ENCODE results near the gene WDR20. TPM values are rescaled to one million over a fixed set of nuclear protein-coding genes. Genes with fewer than 3 reads are reported as not detected.

WDR20 gene
- total RNA-seq, 1 experiment from 2014 or later, result 7.9 TPM

- no peak for DNase-seq (ENCODE audit: low read depth)
Observed at GRCh38 chr14:102197317-102197853, 57.7 kb downstream of the WDR20 start.

- no peak for DNase-seq (ENCODE audit: low read depth)
Observed at GRCh38 chr14:102200690-102201352, 61.1 kb downstream of the WDR20 start.

- DNase-seq (ENCODE audit: low read depth), result no peak
Observed at GRCh38 chr14:102201353-102201738, 61.6 kb downstream of the WDR20 start.

DNA sequence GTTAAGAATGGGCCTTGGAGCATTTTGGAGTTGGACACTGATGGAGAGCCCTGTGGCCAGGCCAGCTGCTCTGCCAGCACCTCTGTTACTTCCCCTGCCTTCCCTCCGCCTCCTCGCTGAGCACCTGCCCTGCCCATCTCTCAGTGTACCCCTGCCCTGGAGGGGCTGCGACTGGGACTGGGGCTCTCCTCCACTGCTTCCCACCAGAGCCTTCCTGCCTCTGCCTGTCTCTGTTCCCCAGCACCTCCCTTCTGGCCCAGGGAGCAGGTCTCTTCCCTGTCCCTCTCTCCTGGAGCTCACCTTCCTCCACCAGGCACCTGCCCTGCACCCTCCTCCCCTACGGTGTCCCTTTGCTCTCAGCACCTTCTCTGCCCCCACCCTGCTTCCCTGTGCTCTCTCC lies 62.1 kb downstream of the WDR20 start:
- DNase-seq (ENCODE audit: low read depth), result no peak

DNA sequence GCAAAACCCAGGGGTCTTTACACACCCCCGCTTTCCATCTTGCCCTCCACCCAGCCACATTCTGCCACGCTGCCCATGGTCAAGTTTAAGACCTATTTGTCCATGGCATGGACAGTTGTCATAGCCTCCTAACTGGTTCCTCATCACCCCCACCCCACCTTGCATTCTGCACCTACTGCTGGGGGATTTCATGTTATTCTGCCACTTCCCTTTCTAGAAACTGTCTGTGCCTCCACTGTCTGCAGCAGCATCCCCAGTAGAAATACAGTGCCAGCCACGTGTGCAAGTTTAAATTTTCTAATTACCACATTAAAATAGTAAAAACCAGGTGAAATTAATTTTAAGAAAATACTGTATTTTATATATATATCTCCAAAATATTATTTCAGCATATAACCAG lies 63.2 kb downstream of the WDR20 start:
- DNase-seq (ENCODE audit: low read depth), result no peak

DNA sequence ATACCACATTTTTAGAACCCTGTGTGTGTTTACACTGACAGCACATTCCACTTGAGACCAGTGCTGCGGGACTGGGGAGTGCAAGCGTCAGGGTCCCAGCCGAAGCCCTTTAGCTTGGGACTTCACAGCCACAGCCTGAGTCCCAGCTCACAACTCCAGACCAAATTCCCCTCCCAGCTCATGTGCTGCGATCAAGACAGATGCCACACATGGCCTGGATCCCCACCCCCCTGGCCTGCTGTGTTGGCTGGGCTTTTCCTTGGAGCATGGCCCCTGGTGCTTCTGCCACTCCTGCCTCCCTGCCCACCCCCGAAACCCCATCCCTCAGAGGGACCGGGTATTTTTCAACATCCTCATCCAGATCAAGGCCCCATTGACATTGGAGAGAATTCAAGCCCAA lies 63.7 kb downstream of the WDR20 start:
- DNase-seq (ENCODE audit: low read depth), result no peak

DNA sequence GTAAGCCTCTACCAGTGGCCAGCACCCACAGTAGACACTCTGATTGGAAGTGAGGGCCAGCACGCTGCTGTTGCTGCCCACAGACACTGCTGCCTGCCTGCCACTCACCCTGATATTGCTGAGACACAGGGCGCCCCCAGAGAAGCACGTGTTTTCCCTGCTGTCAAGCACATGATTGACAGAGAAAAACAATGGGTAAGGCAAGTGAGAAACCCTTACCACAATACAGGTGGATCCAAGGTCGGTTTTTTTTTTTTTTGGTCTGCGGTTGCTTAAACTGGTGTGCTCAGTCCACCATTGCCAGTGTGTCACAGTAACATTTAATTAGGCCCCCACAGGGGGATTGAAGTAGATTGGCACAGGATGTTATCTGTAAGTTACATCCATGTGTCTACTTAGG lies 65.9 kb downstream of the WDR20 start:
- no peak for DNase-seq (ENCODE audit: low read depth)

DNA sequence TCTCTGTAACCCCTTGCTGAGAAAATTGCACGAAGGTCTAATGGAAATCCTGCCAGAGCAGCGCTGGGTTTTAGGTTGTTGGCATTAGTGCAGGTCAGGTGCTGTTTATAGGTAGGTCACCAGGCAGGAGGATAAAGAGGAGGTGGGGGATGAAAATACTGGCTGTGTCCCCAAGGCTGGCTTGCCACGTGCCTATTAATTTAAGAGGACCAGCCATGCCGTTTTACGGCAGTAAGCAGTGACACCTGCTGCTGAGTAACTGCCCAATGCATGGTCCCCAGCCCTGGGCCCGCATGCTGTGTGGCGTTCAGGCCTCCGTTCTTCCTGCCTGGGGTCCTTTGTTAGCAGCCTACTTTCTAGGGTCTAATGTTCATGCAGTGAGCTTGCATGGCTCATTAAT lies 67.2 kb downstream of the WDR20 start:
- no peak for DNase-seq (ENCODE audit: low read depth)

- DNase-seq (ENCODE audit: low read depth), result no peak
Observed at GRCh38 chr14:102207831-102208365, 68.2 kb downstream of the WDR20 start.

DNA sequence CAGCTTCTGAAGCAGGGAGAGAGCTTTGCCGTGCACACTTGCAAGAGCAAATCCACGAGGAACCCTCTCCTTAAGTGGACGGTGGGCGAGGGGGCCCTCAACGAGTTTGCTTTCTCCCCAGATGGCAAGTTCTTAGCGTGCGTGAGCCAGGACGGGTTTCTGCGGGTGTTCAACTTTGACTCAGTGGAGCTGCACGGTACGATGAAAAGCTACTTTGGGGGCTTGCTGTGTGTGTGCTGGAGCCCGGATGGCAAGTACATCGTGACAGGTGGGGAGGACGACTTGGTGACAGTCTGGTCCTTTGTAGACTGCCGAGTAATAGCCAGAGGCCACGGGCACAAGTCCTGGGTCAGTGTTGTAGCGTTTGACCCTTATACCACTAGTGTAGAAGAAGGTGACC lies 69.0 kb downstream of the WDR20 start:
- no peak for DNase-seq (ENCODE audit: low read depth)

- no peak for DNase-seq (ENCODE audit: low read depth)
Observed at GRCh38 chr14:102209224-102209966, 69.7 kb downstream of the WDR20 start.

DNA sequence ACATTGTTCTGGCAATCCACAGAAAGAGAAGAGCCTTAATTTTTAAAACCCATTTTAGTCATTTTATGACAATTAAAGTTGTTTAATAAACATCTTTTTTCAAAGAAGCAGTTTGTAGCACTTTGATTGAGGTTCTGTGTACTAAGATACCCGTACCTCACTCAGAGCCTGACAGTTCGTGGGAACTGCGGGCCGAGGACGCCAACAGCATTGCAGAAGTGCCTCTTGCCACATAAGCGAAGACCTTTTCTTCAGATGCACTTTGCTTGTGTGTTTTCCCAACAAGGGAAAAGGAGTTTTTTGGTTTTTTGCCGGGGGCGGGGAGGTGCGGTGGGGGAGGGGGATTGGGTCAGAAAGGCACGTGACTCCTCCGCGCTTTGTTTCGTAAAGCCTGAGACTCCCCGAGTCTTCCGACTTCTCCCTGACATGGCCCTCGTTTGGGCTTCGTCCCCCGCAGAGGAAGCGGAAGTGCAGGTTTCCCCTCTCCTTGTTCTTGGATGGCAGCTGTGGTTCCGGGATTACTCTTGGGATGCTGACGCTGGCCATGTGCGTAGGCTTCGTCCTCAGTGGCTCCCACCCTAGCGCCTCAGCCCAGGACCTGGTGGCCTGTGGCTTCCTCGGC lies 70.8 kb downstream of the WDR20 start:
- no peak for DNase-seq (ENCODE audit: low read depth)

DNA sequence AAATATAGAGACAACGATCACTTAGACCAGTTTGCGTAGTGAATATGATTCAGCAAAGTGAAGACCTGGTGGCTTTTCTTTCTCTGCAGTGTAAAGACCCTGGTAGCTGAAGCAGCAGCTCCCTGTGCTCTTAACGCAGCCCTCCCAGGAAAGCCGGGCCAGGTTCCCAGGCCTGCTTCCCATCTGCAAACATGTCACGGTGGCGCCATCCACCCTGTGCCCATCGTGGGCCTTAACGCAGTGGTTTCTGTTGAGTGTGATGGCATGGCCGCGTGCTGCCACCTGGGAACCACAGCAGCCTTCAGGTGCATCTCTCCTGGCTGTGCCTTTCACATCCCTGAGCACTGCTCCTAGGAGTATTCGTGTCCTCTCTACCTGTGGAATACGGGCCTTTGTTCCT lies 71.5 kb downstream of the WDR20 start:
- no peak for DNase-seq (ENCODE audit: low read depth)

- no peak for DNase-seq (ENCODE audit: low read depth)
Observed at GRCh38 chr14:102212356-102212755, 72.7 kb downstream of the WDR20 start.

GRCh38 chr14:102212845-102213244 lies 73.1 kb downstream of the WDR20 start:
- DNase-seq (ENCODE audit: low read depth), result no peak

GRCh38 chr14:102213470-102213869 lies 73.8 kb downstream of the WDR20 start:
- no peak for DNase-seq (ENCODE audit: low read depth)

- DNase-seq (ENCODE audit: low read depth), result no peak
Observed at GRCh38 chr14:102213984-102214658, 74.4 kb downstream of the WDR20 start.

- DNase-seq (ENCODE audit: low read depth), result peak; percentile 31
Observed at GRCh38 chr14:102215071-102215470, 75.4 kb downstream of the WDR20 start.

DNA sequence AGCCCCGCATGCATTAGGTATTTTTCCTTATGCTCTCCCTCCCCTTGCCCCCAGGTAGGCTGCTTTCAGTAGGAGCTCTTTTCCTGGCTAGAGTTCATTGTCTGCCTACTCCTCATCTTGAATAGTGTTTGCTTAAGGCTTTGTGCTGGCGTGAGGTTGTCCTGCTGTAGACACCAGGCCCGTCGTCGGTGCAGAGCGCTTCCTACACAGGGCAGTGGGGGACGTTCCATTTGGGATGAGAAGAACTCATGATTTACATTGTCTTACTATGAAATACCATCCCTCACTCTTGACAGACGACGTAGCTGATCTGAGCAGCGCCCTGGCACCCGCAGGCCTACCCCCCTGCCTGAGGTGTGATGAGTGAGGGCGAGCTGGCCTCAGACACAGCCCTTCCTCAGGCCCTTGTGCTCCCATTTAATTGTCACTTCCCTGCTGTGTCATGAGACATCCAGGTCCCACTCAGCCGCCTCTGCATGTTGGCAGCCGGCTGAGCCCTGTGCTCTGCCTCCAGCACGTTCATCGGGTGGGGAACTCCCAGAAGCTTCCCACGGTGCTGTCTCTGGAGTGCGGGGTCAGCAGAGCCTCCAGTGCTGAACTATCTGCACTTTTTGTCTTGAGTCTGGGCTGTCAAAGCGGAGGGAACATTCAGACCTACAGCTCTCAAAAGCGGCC lies 76.0 kb downstream of the WDR20 start:
- no peak for DNase-seq (ENCODE audit: low read depth)

- no peak for DNase-seq (ENCODE audit: low read depth)
Observed at GRCh38 chr14:102217399-102217798, 77.7 kb downstream of the WDR20 start.

DNA sequence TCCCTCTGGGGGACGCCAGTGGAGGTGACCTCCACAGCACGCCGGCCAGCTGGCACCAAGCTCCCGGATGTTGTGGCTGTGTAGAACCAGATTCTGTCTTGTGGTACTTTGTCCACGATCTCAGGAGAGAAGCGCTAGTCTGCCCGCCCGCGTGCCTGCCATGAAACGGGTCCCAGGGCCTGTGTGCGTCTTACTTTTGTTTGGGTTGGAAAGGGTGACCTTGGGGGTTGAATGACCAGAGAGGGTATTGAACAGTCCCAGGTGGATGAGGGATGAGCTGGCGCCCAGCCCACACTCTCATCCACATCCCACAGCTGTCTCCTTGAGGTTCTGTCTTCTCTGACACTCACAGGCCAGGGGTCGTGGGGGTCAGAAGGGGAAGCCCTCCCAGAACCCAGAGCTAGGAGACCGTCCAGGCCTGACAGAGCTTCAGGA lies 78.3 kb downstream of the WDR20 start:
- DNase-seq (ENCODE audit: low read depth), result no peak
